DND-41 (cell line): Measurements from ENCODE around the gene SLC17A4.

Source experiments
- CTCF ChIP-seq: IDR thresholded peaks from 2 replicates; pipeline ENCODE4 v1.5.1; 2012; ENCODE audit warnings: borderline replicate concordance, low read length, moderate library complexity, mild to moderate bottlenecking; ENCODE audit not compliant: poor library complexity, severe bottlenecking; ENCODE audit errors: extremely low read depth
- EZH2 ChIP-seq: IDR thresholded peaks from 3 replicates; pipeline ENCODE4 v1.6.1; 2012; ENCODE audit warnings: borderline replicate concordance, low read depth, mild to moderate bottlenecking, moderate library complexity, low read length, inconsistent platforms; ENCODE audit not compliant: severe bottlenecking

- TF ChIP-seq EZH2 (no peak), CTCF (peak; percentile 60)
Measured at GRCh38 chr6:25717866-25718740, 36.4 kb upstream of the SLC17A4 start.
